GM19438 (cell line): ENCODE data around the gene YIF1B.
A peak's percentile ranks its signal among the peaks of the same experiment; 100 is the strongest.
"Not testable (repeated sequence)": the region's sequence is repeated elsewhere in the genome, so short reads cannot be mapped to it uniquely, and the experiment has no call there.

ENCODE experiments used
- ATAC-seq: cut with Tn5 transposase; IDR thresholded peaks from one replicate; pipeline ENCODE4 v1.9.1; 2021; ENCODE audit warnings: low read depth; ENCODE audit not compliant: unreplicated experiment

The YIF1B gene

DNA sequence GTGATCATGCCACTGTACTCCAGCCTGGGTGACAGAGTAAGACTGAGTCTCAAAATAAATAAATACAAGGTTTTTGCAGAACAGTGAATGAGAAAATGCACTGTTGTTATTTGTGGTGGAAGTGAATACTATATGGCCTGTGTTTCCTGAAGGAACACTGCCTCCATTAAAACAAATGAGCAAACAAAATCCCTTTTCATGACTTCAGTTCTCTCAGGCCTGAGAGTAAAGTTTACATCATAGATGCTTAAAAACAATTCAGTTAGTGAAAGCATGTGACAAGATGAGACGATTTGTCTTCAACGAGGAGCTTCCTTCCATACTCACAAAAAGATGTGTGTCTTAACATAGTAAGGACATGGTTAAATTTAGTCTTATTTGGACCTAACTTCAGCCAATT is 37.0 kb downstream of the YIF1B start:
- ATAC-seq = no peak

- no peak for ATAC-seq
Measured at GRCh38 chr19:38277969-38278680, 37.6 kb downstream of the YIF1B start.

- no peak for ATAC-seq
Measured at GRCh38 chr19:38277549-38277948, 38.2 kb downstream of the YIF1B start.

GRCh38 chr19:38276942-38277517 is 38.7 kb downstream of the YIF1B start:
- no peak for ATAC-seq

GRCh38 chr19:38274739-38275138 is 41.0 kb downstream of the YIF1B start:
- no peak for ATAC-seq

DNA sequence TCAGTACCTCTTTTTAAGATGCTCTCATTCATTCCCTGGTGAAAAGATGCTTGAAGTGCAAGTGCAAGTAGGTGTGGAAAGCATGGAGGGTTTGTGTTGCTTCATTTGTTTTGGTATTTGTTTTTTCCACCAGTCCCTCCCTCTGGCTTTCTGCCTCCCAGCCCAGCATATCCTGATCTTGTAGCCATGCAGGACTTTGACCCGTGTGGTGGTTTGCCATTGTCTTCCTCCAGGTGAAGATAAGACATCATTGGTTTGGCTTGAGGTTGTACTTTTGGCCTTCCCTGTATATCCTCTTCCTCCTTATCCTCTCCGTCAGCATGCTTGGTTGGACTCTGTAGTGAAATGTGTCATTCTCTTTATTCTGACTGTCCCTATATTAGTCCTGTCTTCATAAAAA is 42.2 kb downstream of the YIF1B start:
- ATAC-seq = no peak

DNA sequence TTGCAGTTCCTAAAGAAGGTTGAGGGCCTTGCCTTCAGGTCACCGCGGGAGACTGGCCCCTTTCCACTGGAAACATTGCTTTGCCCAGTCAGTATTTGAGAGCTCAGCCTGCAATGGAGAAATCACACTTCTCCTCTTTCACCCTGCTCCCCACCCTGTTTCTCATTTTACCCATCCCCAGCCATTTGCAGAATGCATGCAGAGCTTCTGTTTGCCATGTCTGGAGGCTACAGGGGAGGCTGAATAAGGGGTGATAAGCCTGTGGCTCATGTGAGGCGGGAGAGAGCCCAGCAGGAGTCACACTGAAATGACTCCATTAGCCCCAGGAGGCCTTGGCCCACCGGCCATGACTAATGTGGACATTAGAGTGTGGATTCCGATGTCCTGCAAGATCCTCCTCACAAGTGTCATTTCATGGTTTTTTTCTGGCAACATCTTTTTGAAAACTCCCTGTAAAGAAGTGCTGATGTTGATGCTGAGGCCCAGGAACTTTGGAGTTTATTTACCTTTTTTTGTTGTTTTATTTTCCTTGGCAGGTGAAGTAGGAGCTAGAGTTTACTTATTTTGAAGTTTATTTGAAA is 45.1 kb downstream of the YIF1B start:
- no peak for ATAC-seq

- no peak for ATAC-seq
Measured at GRCh38 chr19:38268539-38268938, 47.2 kb downstream of the YIF1B start.

DNA sequence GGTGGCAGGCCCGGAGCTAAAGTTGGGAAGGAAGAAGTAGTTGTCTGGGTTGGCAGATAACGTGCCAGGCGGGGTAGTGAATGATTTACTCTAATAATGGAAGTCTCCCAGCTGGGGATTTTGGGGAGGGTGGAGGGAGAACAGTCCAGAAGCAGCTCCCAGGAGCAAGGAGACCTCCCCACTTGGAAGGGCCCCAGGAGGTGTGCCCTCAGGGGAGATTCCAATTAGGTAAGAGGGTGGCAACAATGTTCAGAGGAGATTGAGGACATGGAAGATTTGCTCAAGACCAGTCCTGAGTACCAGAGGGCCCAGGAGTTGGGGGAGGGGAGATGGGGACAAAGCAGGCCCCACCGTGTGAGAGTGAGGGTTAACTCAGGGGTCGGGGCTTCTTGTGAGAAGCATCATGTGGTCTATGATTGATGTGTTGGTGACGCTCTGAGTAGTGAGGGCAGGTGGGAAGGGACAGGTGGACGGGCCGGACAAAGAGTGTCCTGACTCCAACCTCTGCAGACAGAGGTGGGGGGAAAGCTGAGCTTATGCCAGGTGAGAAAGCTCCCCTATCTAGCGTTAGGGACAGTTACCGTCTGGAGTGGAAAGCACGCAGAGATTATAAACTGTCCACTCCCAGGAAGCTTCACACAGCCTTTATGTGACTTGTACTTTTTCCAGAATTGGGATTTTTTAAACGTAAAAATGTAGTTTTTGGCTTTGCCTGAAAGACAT is 47.8 kb downstream of the YIF1B start:
- ATAC-seq = no peak

DNA sequence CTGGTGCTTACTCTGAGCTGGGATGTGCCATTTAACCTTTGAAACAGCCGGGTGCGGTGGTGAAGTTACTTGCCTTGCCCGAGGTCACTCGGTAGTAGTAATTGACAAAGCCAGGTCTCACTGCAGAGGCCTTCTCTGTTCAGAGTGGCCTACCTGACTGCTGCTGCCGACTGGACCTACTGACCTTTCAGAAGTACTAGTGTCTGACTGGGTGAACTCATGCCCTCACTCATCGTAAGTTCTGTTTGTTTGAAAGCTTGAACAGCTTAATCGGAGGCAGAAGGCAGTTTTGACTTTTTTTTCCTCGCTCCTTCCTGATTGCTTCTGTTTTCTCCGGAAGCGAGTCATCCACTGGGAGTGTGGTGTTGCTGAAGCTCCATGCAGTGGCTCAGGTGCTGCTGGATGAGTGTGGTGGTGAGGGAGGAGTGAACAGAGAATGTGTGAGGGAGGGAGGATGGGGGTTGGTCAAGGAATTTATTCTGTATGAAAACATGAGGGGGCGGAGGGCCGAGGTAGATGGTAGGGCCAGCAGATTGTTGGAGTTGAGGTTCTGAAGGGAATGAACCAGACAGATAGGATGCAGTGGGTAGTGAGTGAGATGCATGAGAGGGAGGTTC is 48.7 kb downstream of the YIF1B start:
- ATAC-seq = no peak

DNA sequence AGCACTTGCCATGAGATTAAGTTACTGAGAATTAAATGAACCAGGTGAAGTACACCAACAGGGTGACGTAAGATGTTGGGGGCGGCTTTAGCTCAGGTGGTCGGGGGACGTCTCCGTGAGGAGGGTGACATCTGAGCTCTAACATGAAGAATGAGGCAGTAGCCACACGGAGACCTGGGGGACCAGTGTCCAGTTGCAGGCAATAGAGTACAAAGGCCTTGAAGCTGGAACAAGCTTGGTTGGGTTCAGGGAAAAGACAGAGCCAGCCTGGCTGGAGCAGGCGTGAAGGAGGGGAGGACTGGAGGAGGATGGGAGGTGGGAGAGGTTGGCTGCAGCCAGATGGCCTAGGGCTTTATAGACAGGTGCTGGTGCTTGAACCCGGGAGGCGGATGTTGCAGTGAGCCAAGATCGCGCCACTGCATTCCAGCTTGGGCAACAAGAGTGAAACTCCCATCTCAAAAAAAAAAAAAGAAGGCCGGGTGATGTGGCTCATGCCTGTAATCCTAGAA is 49.8 kb downstream of the YIF1B start:
- ATAC-seq = no peak

- no peak for ATAC-seq
Measured at GRCh38 chr19:38265213-38265861, 50.4 kb downstream of the YIF1B start.

GRCh38 chr19:38264486-38265212 is 51.1 kb downstream of the YIF1B start, which contains the start of gene SPINT2:
Gene SPINT2 (plus strand): TSS chr19:38264573. CDS start chr19:38264893, 320 bp downstream.
- no peak for ATAC-seq

GRCh38 chr19:38263689-38264485 is 51.9 kb downstream of the YIF1B start:
- peak; percentile 57 for ATAC-seq

DNA sequence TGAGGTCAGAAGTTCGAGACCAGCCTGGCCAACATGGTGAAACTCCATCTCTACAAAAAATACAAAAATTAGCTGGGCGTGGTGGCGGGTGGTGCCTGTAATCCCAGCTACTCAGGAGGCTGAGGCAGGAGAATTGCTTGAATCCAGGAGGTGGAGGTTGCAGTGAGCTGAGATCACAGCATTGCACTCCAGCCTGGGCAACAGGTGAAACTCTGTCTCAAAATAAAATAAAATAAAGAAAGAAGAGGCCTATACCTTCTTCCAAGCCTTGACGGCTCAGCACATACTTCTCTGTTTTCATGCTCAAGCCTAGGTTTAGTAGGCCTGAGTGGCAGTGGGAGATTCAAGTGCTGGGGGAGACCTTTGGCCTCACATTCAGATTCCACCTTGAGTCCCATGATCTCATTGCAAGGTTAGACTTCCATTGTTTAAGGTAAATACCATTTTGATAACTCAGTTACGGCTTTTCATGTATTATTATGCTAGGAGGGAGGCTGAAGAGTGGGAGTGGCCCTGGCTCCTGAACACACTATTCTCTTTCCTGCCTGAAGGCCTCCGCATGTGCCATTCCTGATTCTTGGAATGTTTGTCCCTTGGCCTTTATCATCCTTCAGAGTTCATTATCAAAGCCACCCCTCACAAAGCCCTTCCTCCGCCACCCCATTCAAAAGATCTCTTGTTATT is 53.0 kb downstream of the YIF1B start:
- ATAC-seq = no peak

DNA sequence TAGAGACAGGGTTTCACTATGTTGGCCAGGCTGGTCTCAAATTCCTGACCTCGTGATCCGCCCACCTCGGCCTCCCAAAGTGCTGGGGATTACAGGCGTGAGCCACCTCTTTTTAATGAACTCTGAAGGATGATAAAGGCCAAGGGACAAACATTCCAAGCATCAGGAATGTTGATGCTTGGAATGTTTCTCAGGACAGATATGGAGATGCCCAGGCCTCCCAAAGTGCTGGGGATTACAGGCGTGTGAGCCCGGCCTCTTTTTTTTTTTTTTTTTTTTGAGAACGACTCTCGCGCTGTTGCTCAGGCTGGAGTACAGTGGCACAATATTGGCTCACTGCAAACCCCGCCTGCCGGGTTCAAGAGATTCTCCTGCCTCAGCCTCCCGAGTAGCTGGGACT is 53.8 kb downstream of the YIF1B start:
- ATAC-seq = not testable (repeated sequence)

DNA sequence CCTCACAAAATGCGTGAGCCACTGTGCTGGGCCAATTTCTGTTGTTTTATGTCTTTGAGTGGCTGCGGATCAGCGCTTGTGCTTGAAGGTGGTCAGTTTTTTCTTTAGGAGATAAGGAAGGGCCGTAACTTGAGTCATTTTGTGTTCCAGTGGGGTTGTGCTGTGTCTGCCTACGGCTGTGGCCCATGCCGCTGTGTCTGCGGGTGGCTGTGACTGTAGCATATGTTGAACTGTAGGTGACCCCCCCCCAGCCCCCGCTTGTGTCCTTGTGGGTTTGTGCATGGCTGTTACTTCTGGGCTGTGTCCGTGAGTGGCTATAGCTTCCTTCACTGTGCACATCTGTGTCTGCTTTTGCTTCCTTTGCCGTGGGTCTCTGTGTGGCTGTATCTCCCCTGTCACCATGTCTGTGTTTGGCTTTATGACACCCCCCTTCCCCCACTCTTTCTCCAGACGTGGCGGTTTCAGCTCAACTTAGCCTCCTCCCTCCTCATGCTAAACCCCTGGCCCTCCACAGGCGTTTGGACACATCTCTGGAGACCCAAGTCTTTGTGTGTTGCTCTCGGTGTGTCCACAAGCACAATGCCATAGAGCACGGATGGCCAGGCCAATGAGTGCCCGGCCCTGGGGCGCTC is 60.2 kb downstream of the YIF1B start:
- ATAC-seq = no peak

- no peak for ATAC-seq
Measured at GRCh38 chr19:38253788-38254187, 62.0 kb downstream of the YIF1B start.
